HL-60 (cell line): ENCODE data around the gene ZNRF3.

Source experiments
- CTCF ChIP-seq: IDR thresholded peaks from one replicate; pipeline ENCODE4 v1.5.1; 2011; ENCODE audit warnings: low read length, control low read depth, inconsistent platforms; ENCODE audit not compliant: insufficient read depth
- GABPA ChIP-seq: IDR thresholded peaks from 2 replicates; pipeline ENCODE4 v1.6.1; 2012; ENCODE audit warnings: low read depth
- POLR2AphosphoS5 ChIP-seq: IDR thresholded peaks from 2 replicates; pipeline ENCODE4 v1.6.1; 2012; ENCODE audit warnings: low read depth

- TF ChIP-seq GABPA (no peak), CTCF (no peak), POLR2AphosphoS5 (no peak)
These were observed 114.0 kb downstream of the ZNRF3 start for GRCh38 chr22:28997342-28997741.
